ENCODE data around the gene LPP.

DNA sequence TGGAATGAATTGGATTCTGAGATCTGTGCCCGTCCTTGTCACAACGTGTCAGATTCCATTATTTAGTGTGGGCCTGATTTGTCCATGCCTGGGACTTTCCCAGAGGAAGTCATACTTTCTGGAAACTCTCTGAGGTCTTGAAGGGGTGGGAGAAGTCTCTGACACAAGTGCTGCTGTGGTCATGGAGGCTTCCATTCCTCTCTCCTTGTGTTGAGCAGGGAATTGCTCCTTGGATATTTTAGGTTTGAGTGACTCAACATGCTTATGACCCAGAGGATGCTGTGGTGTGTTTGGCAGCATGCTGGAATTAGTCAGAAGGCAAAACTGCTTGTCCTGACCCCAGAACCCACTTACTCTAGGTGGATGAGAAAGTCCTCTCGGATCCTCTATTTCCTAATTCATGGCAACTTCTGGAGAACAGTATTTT, 132.1 kb downstream of the LPP start:
- TF ChIP-seq, protein P1, sequence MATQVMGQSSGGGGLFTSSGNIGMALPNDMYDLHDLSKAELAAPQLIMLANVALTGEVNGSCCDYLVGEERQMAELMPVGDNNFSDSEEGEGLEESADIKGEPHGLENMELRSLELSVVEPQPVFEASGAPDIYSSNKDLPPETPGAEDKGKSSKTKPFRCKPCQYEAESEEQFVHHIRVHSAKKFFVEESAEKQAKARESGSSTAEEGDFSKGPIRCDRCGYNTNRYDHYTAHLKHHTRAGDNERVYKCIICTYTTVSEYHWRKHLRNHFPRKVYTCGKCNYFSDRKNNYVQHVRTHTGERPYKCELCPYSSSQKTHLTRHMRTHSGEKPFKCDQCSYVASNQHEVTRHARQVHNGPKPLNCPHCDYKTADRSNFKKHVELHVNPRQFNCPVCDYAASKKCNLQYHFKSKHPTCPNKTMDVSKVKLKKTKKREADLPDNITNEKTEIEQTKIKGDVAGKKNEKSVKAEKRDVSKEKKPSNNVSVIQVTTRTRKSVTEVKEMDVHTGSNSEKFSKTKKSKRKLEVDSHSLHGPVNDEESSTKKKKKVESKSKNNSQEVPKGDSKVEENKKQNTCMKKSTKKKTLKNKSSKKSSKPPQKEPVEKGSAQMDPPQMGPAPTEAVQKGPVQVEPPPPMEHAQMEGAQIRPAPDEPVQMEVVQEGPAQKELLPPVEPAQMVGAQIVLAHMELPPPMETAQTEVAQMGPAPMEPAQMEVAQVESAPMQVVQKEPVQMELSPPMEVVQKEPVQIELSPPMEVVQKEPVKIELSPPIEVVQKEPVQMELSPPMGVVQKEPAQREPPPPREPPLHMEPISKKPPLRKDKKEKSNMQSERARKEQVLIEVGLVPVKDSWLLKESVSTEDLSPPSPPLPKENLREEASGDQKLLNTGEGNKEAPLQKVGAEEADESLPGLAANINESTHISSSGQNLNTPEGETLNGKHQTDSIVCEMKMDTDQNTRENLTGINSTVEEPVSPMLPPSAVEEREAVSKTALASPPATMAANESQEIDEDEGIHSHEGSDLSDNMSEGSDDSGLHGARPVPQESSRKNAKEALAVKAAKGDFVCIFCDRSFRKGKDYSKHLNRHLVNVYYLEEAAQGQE (IDR thresholded peaks at IDR 0.05; ENCODE audit: insufficient read depth in 1 of 2, low read depth in 2 of 2, low read length in 2 of 2) = no peak
- TF ChIP-seq POLR2AphosphoS5 (IDR thresholded peaks at IDR 0.05; ENCODE audit: low read depth, low read length) = no peak
